ENCODE results near the gene PRDM11.
"Not testable (repeated sequence)": the region's sequence is repeated elsewhere in the genome, so short reads cannot be mapped to it uniquely, and the experiment has no call there.

Gene PRDM11

GRCh38 chr11:45113807-45114206, 32.6 kb upstream of the PRDM11 start:
- TF ChIP-seq CTCF (IDR thresholded peaks at IDR 0.05; ENCODE audit: low read depth, low read length), result no peak
- no peak for TF ChIP-seq MAX (IDR thresholded peaks at IDR 0.05; ENCODE audit: low read depth, low read length)
- H3K4me3 ChIP-seq (ENCODE audit: low read depth, low read length), result no peak overlapping the region
- DNase-seq (ENCODE audit: low read depth), result no peak

- H3K4me3 ChIP-seq (ENCODE audit: low read depth, low read length); DNase-seq (ENCODE audit: low read depth): not testable (repeated sequence)
Observed at GRCh38 chr11:45127836-45128235, 18.6 kb upstream of the PRDM11 start.

GRCh38 chr11:45133878-45134277, 12.6 kb upstream of the PRDM11 start:
- no peak for DNase-seq (ENCODE audit: low read depth)
- no peak overlapping the region for H3K4me3 ChIP-seq (ENCODE audit: low read depth, low read length)
- TF ChIP-seq MYC (IDR thresholded peaks at IDR 0.05; ENCODE audit: low read depth, low read length) (no peak), MAX (IDR thresholded peaks at IDR 0.05; ENCODE audit: low read depth, low read length) (no peak), CTCF (IDR thresholded peaks at IDR 0.05; ENCODE audit: low read depth, low read length) (no peak), POLR2A (IDR thresholded peaks at IDR 0.05; ENCODE audit: extremely low read depth, insufficient read length) (no peak)

- no peak overlapping the region for H3K4me3 ChIP-seq (ENCODE audit: low read depth, low read length)
- TF ChIP-seq MAX (IDR thresholded peaks at IDR 0.05; ENCODE audit: low read depth, low read length) (no peak), MYC (IDR thresholded peaks at IDR 0.05; ENCODE audit: low read depth, low read length) (no peak)
- no peak for DNase-seq (ENCODE audit: low read depth)
Observed at GRCh38 chr11:45141171-45141570, 5.3 kb upstream of the PRDM11 start.

- H3K4me3 ChIP-seq (ENCODE audit: low read depth, low read length), result no peak overlapping the region
- TF ChIP-seq MAX (IDR thresholded peaks at IDR 0.05; ENCODE audit: low read depth, low read length) (no peak), POLR2A (IDR thresholded peaks at IDR 0.05; ENCODE audit: extremely low read depth, insufficient read length) (no peak), CTCF (IDR thresholded peaks at IDR 0.05; ENCODE audit: low read depth, low read length) (no peak), MYC (IDR thresholded peaks at IDR 0.05; ENCODE audit: low read depth, low read length) (no peak)
- no peak for DNase-seq (ENCODE audit: low read depth)
Observed at GRCh38 chr11:45141631-45142030, 4.8 kb upstream of the PRDM11 start.

GRCh38 chr11:45142241-45143055, 4.0 kb upstream of the PRDM11 start:
- DNase-seq (ENCODE audit: low read depth), result no peak
- no peak overlapping the region for H3K4me3 ChIP-seq (ENCODE audit: low read depth, low read length)
- TF ChIP-seq CTCF (IDR thresholded peaks at IDR 0.05; ENCODE audit: low read depth, low read length) (no peak), MYC (IDR thresholded peaks at IDR 0.05; ENCODE audit: low read depth, low read length) (no peak), MAX (IDR thresholded peaks at IDR 0.05; ENCODE audit: low read depth, low read length) (no peak), POLR2A (IDR thresholded peaks at IDR 0.05; ENCODE audit: extremely low read depth, insufficient read length) (no peak)

GRCh38 chr11:45143494-45143893, 2.9 kb upstream of the PRDM11 start:
- H3K4me3 ChIP-seq (ENCODE audit: low read depth, low read length), result no peak overlapping the region
- TF ChIP-seq POLR2A (IDR thresholded peaks at IDR 0.05; ENCODE audit: extremely low read depth, insufficient read length) (no peak), CTCF (IDR thresholded peaks at IDR 0.05; ENCODE audit: low read depth, low read length) (no peak), MAX (IDR thresholded peaks at IDR 0.05; ENCODE audit: low read depth, low read length) (no peak), MYC (IDR thresholded peaks at IDR 0.05; ENCODE audit: low read depth, low read length) (no peak)
- DNase-seq (ENCODE audit: low read depth), result no peak
